Heart right ventricle (tissue), 16 donors: Measurements from ENCODE around the gene PPP6C. TPM values are rescaled to one million over a fixed set of nuclear protein-coding genes. Genes with fewer than 3 reads are reported as not detected.
A peak's percentile ranks its signal among the peaks of the same experiment; 100 is the strongest.

Source experiments
- ATAC-seq, 8 donors: fragments of 200-7000 bp; cut with Tn5 transposase; one replicate each; pipeline ENCODE4 v1.9.1; 2020; ENCODE audit warnings: mild to moderate bottlenecking in 8 of 8, moderate library complexity in 8 of 8, moderate number of reproducible peaks in 1 of 8
- DNase-seq, 2 donors: peaks; one replicate each; pipeline ENCODE4 v3.0.0-alpha.2; 2020
- H3K27ac ChIP-seq, 10 donors: fragments of 200-600 bp; sonication (generic) in 2 of 10; one replicate each; pipeline versions ENCODE4 v1.5.0 to v1.8.0; 2020 to 2022; ENCODE audit warnings: mild to moderate bottlenecking in 3 of 10
- H3K27me3 ChIP-seq, 7 donors: fragments of 200-600 bp; one replicate each; pipeline ENCODE4 v1.8.0; 2021 to 2022; ENCODE audit warnings: mild to moderate bottlenecking in 2 of 7
- H3K36me3 ChIP-seq, 9 donors: fragments of 200-600 bp; sonication (generic) in 1 of 9; one replicate each; pipeline versions ENCODE4 v1.5.0 to v1.8.0; 2020 to 2022; ENCODE audit warnings: mild to moderate bottlenecking in 2 of 9
- H3K4me1 ChIP-seq, 9 donors: fragments of 200-600 bp; sonication (generic) in 1 of 9; one replicate each; pipeline versions ENCODE4 v1.5.0 to v1.8.0; 2020 to 2022; ENCODE audit warnings: mild to moderate bottlenecking in 4 of 9
- H3K4me3 ChIP-seq, 10 donors: fragments of 200-600 bp; sonication (generic) in 2 of 10; one replicate each; pipeline versions ENCODE4 v1.5.0 to v1.8.0; 2020 to 2022; ENCODE audit warnings: mild to moderate bottlenecking in 7 of 10, moderate library complexity in 2 of 10
- H3K9me3 ChIP-seq, 11 donors: fragments of 200-600 bp in 10 of 11; sonication (generic) in 2 of 11; one replicate each; pipeline versions ENCODE4 v1.5.0 to v1.8.0; 2013 to 2022; ENCODE audit warnings: mild to moderate bottlenecking in 2 of 11, control low read depth in 1 of 11, moderate library complexity in 1 of 11
- CTCF ChIP-seq, 9 donors: fragments of 200-600 bp; sonication (generic) in 2 of 9; IDR thresholded peaks; one replicate each; pipeline versions ENCODE4 v1.5.0 to v1.8.0; 2021 to 2022; ENCODE audit warnings: antibody characterized with exemption in 9 of 9, mild to moderate bottlenecking in 5 of 9, moderate library complexity in 1 of 9
- WGBS, 2 donors: extraction: QIAGEN DNeasy Blood & Tissue Kit; methylation state at CpG; one replicate each; pipeline ENCODE4 v1.1.7; 2013; ENCODE audit warnings: inconsistent platforms in 1 of 2; 5-methylcytosine and 5-hydroxymethylcytosine counted together
- intact Hi-C, 10 donors: fragments of 100-400 bp; cut with DNase I; formaldehyde crosslinking; loops; one replicate each; pipeline versions ENCODE4 v1.11.1 to v1.14.2; 2022
- polyA plus RNA-seq, 2 donors: library from polyadenylated mRNA; stranded (reverse); fragments of 200-250 nt; gene quantifications; one replicate each; pipeline ENCODE4 v1.2.3, GENCODE V29; 2013
- total RNA-seq, 10 donors: library from RNA; stranded (reverse); fragmentation: NEBNext Ultra II Directional in 3 of 10; extraction: Animal tissue kit (Norgen Biotek cat#: 25700) in 3 of 10; gene quantifications; one replicate each; pipeline versions ENCODE4 v1.2.1 to v1.2.4, GENCODE V29; 2021 to 2023
- donor health status: Arrhythmogenic right ventricular cardiomyopathy.
- donor health status: ischemic (EF 13 %, LVEDD 7.1; RV severe dilation, severe dysfunction).
- donor health status: healthy with polysubstance abuse.
- donor health status: DM: no; HTN: yes; CAD: no.
- donor health status: DM: no; HTN: no; CAD: no.
- donor health status: ischemic (EF 25% LVEDD 6.9; RV normal size, moderate dysfunction).
- donor health status: ischemic (EF 25% LVEDD 5.7; RV mildly dilated, moderate dysfunction).
- donor health status: healthy.
- donor health status: DM: yes; HTN: yes; CAD: no.
- donor health status: Ischemic cardiomyopathy.
- donor health status: ischemic (EF 35%, LVEDD 5.7; RV mildly dilated, moderate dysfunction).
- donor health status: nonischemic (EF 11% LVEDD 7.7; RV severe dilation, severe dysfunction).
- donor health status: DM: yes; HTN: yes; CAD: no.
- donor health status: PGD.
- donor health status: ischemic (EF 29% LVEDD 5.4; RV normal size, mild dysfunction).
- donor health status: nonischemic (EF 23%, LVEDD 6.1; RV moderate dilation, normal function).

The PPP6C gene
- total and polyA plus RNA-seq, 12 donors: 10.3 to 41.5 (median 37.4) TPM

GRCh38 chr9:125134976-125135375 is 54.6 kb downstream of the PPP6C start:
- TF ChIP-seq CTCF (IDR thresholded peaks at IDR 0.05): no peak
- DNase-seq: no peak
- Histone ChIP-seq H3K4me1 (peaks cover 0 to 12% (median 0%) of the 10 kb centered on the region in 9 donors), H3K9me3 (peaks cover 0 to 3% (median 0%) of the 10 kb centered on the region in 11 donors), H3K4me3 (no peak overlapping the region), H3K27me3 (no peaks in the 10 kb centered on the region), H3K27ac (no peak overlapping the region), H3K36me3 (peaks cover 0 to 5% (median 0%) of the 10 kb centered on the region in 9 donors)
- no peak for ATAC-seq
- intact Hi-C loops: no loop called here

GRCh38 chr9:125133403-125134329 is 55.9 kb downstream of the PPP6C start:
- intact Hi-C loops: no loop called here
- Histone ChIP-seq H3K4me1 (peaks cover 0 to 12% (median 0%) of the 10 kb centered on the region in 9 donors), H3K27me3 (no peaks in the 10 kb centered on the region), H3K4me3 (no peak overlapping the region), H3K36me3 (no peaks in the 10 kb centered on the region), H3K27ac (no peak overlapping the region), H3K9me3 (peaks cover 0 to 3% (median 0%) of the 10 kb centered on the region in 11 donors)
- ATAC-seq (no peak), DNase-seq (no peak)
- WGBS, 2 donors: 81 to 100% methylated on average over 1 of the region's 1 CpG
- no peak for TF ChIP-seq CTCF (IDR thresholded peaks at IDR 0.05)

- H3K27me3 ChIP-seq: no peaks in the 10 kb centered on the region
- intact Hi-C loops: no loop called here
- H3K4me1 ChIP-seq: peaks cover 0 to 16% (median 0%) of the 10 kb centered on the region in 9 donors
- peaks cover 0 to 3% (median 0%) of the 10 kb centered on the region in 11 donors for H3K9me3 ChIP-seq
- WGBS, 2 donors: 57 to 70% methylated on average over 6 of the region's 6 CpGs
- DNase-seq: no peak
- ATAC-seq: no peak
- H3K36me3 ChIP-seq: no peaks in the 10 kb centered on the region
- no peak overlapping the region for H3K4me3 ChIP-seq
- TF ChIP-seq CTCF (IDR thresholded peaks at IDR 0.05): no peak
- no peak overlapping the region for H3K27ac ChIP-seq
Measured at GRCh38 chr9:125131778-125132177, 57.8 kb downstream of the PPP6C start.

GRCh38 chr9:125126019-125126746 is 63.4 kb downstream of the PPP6C start:
- intact Hi-C loops: no loop called here
- ATAC-seq (peak; percentile 91 to 98 (median 94)), DNase-seq (peak; percentile 66 to 68)
- 72 to 73% methylated on average over 2 of the region's 2 CpGs for WGBS, 2 donors
- H3K4me3 ChIP-seq: no peak overlapping the region
- H3K4me1 ChIP-seq: peaks cover 0 to 24% (median 0%) of the 10 kb centered on the region in 9 donors
- no peaks in the 10 kb centered on the region for H3K36me3 ChIP-seq
- no peak for TF ChIP-seq CTCF (IDR thresholded peaks at IDR 0.05)
- H3K9me3 ChIP-seq: no peaks in the 10 kb centered on the region
- H3K27ac ChIP-seq: peak overlapping the region in 3 of 10 donors; percentile 15 to 35 (median 31)
- H3K27me3 ChIP-seq: no peaks in the 10 kb centered on the region
